ENCODE data around the gene ELOA.

GRCh38 chr1:23790696-23791515 is 47.6 kb downstream of the ELOA start, which contains the start of gene LYPLA2:
- TF ChIP-seq, protein P1, sequence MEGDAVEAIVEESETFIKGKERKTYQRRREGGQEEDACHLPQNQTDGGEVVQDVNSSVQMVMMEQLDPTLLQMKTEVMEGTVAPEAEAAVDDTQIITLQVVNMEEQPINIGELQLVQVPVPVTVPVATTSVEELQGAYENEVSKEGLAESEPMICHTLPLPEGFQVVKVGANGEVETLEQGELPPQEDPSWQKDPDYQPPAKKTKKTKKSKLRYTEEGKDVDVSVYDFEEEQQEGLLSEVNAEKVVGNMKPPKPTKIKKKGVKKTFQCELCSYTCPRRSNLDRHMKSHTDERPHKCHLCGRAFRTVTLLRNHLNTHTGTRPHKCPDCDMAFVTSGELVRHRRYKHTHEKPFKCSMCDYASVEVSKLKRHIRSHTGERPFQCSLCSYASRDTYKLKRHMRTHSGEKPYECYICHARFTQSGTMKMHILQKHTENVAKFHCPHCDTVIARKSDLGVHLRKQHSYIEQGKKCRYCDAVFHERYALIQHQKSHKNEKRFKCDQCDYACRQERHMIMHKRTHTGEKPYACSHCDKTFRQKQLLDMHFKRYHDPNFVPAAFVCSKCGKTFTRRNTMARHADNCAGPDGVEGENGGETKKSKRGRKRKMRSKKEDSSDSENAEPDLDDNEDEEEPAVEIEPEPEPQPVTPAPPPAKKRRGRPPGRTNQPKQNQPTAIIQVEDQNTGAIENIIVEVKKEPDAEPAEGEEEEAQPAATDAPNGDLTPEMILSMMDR (IDR thresholded peaks at IDR 0.05) = no peak
- no peak for TF ChIP-seq EP300 (IDR thresholded peaks at IDR 0.05)

All from suprapubic skin (tissue), 3 donors.